Measurements from ENCODE around the gene CMTM5.

Gene CMTM5

GRCh38 chr14:23358553-23359166, 18.2 kb upstream of the CMTM5 start:
- DNase-seq = no peak

DNA sequence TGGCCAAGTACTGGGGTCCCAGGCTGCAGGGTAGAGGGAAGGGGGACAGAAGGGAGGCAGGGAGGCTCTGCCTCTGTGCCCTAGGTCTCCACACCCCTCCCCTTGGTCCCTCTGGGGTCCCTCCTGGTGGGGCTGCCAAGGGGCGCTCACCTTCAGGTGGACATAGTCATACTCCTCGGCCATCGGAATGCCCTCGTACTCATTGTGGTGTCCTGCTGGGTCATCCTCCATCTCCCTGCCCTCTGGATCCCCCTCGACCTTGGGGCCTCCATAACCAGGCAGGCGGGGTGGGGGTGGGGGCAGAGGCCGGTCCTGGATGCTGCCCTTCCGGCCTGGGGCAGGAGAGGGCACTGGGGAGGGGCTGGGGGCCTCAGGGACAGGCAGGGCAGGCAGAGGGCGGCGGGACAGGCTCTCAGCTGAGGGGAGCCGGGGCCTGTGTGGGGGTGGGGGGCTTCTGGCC, 17.6 kb upstream of the CMTM5 start:
- DNase-seq = no peak

DNA sequence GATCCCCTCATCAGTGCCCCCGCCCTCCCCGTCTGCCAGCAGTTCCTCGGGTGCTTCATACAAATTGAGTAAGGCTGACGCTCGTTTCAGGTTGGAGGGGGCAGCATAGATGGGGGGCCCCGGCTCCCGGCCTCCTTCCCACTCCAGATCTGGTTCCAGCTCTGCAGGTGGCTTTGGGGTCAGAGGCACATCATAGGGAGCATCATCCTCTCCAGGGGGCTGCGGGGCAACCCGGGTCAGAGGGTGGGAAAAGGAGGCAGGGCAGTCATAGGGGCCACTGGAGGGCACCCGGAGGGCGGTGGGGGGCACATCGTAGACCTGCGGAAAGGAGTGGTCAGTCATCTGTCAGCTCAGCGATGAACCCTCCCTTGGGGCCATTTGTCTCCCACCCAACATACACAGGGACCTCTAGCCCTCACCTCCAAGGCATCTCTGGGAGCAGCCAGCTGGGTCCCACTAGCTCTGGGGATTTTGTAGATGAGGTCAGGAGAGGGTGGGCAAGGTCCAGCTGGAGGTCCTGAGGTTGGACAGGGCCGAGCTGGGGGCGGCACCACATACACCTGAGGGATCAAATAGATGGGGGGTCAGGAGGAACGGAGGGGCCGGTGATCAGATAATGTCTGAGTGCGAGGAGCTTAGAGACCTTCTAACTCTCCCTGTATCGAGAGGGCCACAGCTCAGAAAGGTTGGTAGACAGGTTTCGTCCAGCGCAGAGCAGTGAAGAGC, 17.0 kb upstream of the CMTM5 start:
- no peak for DNase-seq

DNA sequence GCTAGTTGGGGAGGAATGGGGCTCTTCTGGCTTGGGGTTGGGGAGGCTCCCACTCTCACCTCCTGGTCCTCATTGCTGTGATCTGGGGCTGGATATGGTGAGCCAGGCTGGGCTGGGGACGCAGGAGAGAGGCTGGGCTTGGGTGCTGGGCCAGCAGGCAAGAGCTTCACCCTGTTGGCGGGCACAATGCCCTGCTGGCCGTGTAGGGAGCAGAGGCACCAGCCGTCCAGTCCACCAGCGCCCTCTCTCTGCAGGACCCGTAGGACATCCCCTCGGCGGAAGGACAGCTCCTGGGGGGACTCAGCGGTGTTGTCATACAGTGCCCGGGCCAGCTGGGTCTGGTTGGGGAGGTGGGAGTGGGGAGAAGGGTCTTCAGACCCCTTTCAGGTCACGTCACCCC, 16.4 kb upstream of the CMTM5 start:
- no peak for DNase-seq

DNA sequence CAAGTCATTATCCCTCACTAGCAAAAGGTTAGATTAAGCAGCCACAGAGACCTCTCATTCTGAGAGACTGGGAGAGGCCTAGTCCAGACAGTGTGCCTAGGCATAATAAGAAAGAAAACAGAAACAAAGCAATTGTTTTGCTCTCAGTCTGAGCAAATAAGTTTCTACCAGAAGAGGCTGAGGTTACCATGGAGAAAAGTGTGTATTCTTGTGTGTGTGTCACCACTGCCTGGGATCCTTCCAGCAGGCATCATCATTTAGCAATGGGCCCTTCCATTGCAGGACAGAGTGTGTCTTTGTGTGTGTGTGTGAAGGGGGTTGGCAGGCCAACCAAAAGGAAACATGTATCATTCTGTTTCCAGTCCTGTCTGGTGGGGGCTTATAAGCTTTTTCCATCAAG, 15.5 kb upstream of the CMTM5 start:
- peak; percentile 42 for DNase-seq

GRCh38 chr14:23361763-23362162, 15.1 kb upstream of the CMTM5 start:
- no peak for DNase-seq

GRCh38 chr14:23362200-23362599, 14.6 kb upstream of the CMTM5 start:
- DNase-seq = peak; percentile 43

GRCh38 chr14:23364164-23365035, 12.4 kb upstream of the CMTM5 start:
- peak; percentile 17 for DNase-seq

- DNase-seq = peak; percentile 44
Observed at GRCh38 chr14:23365036-23365731, 11.7 kb upstream of the CMTM5 start, which contains the start of gene EFS. Gene EFS, minus strand, starts transcription at chr14:23365172. Its CDS starts 147 bp downstream, at chr14:23365025.

GRCh38 chr14:23365732-23366425, 11.0 kb upstream of the CMTM5 start:
- peak; percentile 87 for DNase-seq

GRCh38 chr14:23366426-23366921, 10.4 kb upstream of the CMTM5 start:
- no peak for DNase-seq

- DNase-seq = no peak
Observed at GRCh38 chr14:23370221-23370620, 6.6 kb upstream of the CMTM5 start.

- no peak for DNase-seq
Observed at GRCh38 chr14:23371865-23372264, 5.0 kb upstream of the CMTM5 start.

GRCh38 chr14:23372509-23372908, 4.3 kb upstream of the CMTM5 start, which contains the start of gene IL25:
Gene IL25, plus strand, starts transcription at chr14:23372809.
- no peak for DNase-seq

GRCh38 chr14:23373041-23373440, 3.8 kb upstream of the CMTM5 start:
- DNase-seq = no peak

- DNase-seq = no peak
Observed at GRCh38 chr14:23375527-23376251, 1.2 kb upstream of the CMTM5 start.

GRCh38 chr14:23377198-23377550, 328 bp downstream of the CMTM5 start:
- no peak for DNase-seq

DNA sequence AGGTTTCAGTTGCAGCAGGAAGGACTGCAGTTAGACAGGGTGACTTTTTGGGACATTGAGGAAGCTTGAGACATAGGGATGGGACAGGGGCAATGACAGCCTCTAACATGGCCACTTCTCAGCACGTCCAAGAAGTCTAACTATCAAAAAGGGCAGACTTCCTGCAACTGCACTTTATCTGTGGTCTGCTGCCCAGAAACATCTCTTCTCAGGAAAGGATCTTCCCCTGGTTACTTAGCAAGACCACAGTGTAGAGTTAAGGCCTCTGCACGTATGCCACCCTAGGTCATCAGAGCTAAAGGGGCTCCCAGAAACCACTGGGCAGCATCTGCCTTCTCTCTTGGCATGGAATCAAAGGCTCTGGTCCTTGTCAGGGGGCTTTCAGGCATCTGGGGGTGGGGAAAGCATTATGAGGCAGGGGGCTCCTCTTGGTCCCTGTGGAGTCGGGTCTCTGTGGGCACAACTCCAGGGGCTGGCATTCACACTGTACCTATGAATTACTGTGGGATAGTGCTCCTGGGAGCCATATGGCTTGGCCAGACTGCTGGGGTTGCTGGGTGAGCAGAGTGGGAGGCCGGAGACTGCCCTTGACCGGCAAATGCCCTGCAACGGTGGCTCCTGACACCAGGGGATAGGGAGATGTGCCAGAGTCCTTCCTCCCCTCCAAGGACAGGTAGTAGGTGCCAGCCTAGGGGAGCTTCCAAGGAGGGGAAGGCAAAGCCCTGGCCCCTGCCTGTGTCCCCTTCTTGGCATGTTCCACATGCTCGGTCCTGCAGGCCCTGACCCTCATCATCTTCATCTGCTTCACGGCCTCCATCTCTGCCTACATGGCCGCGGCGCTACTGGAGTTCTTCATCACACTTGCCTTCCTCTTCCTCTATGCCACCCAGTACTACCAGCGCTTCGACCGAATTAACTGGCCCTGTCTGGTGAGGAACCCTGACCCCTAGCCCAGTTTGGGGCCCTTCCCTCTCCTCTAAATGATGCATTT, 1.0 kb downstream of the CMTM5 start:
- DNase-seq = no peak

- DNase-seq = no peak
Observed at GRCh38 chr14:23378612-23379220, 1.9 kb downstream of the CMTM5 start.

Measured in fibroblast of skin of abdomen (primary cell).